HepG2 (cell line): ENCODE data around the gene C2CD2. TPM values are rescaled to one million over a fixed set of nuclear protein-coding genes. Genes with fewer than 3 reads are reported as not detected.

ENCODE experiments used
- ATAC-seq: fragments of 200-7000 bp; cut with Tn5 transposase; 3 replicates; pipeline ENCODE4 v1.9.1; 2020; ENCODE audit warnings: mild to moderate bottlenecking, moderate library complexity
- BruUV-seq: library from RNA; stranded (reverse); fragments of 400-500 nt; replicated peaks from 2 replicates; lab custom pipeline; 2021; lab: Mats Ljungman, UMichigan
- CTCF ChIA-PET: fragments of 300-600 bp; formaldehyde crosslinking; extraction: SDS; loops from one replicate; lab custom pipeline; 2021; ENCODE audit warnings: low total read pairs, inconsistent platforms, low intra/inter-chr PET ratio; lab: Yijun Ruan, JAX
- POLR2A ChIA-PET: fragments of 350-600 bp; sonication (Branson Sonifier 250); formaldehyde crosslinking; loops from one replicate; lab custom pipeline; 2020; ENCODE audit warnings: antibody characterized with exemption, inconsistent platforms; lab: Yijun Ruan, JAX
- DNase-seq: peaks from one replicate; pipeline ENCODE4 v3.0.0-alpha.2; 2015; ENCODE audit warnings: low spot score
- FAIRE-seq: peaks from 3 replicates; lab custom pipeline; 2011; peaks lifted over from hg19 to GRCh38; lab: Jason Lieb, UNC
- H2AFZ ChIP-seq: one replicate; pipeline ENCODE4 v1.6.1; 2011; ENCODE audit warnings: low read length, inconsistent platforms
- H3K27ac ChIP-seq: fragments of 300-600 bp; 3 replicates; pipeline ENCODE4 v1.8.0; 2011; ENCODE audit warnings: mixed run types, mild to moderate bottlenecking, mixed read lengths, low read length, inconsistent platforms; ENCODE audit not compliant: insufficient read depth; ENCODE audit errors: extremely low read length
- H3K27me3 ChIP-seq, 2 experiments: fragments of 200-600 bp in 1 of 2; 2 replicates in 1 of 2; 3 replicates in 1 of 2; pipeline versions ENCODE4 v1.6.0 to v1.8.0; 2011; ENCODE audit warnings: low read length in 2 of 2, mild to moderate bottlenecking in 2 of 2, moderate library complexity in 2 of 2, inconsistent platforms in 1 of 2; ENCODE audit not compliant: insufficient read depth in 2 of 2, control insufficient read depth in 1 of 2
- H3K36me3 ChIP-seq, 2 experiments: fragments of 200-600 bp in 1 of 2; replicated peaks in 1 of 2; 2 replicates in 1 of 2; 3 replicates in 1 of 2; pipeline versions ENCODE4 v1.5.1 to v1.8.0; 2011; ENCODE audit warnings: low read length in 2 of 2, inconsistent platforms in 1 of 2; ENCODE audit not compliant: insufficient read depth in 2 of 2, control insufficient read depth in 1 of 2
- H3K4me1 ChIP-seq: 2 replicates; pipeline ENCODE4 v1.5.1; 2012; ENCODE audit warnings: low read length, inconsistent platforms; ENCODE audit not compliant: insufficient read depth
- H3K4me2 ChIP-seq: 2 replicates; pipeline ENCODE4 v1.6.0; 2011; ENCODE audit warnings: low read depth, low read length, inconsistent platforms
- H3K4me3 ChIP-seq, 3 experiments: fragments of 200-600 bp in 1 of 3; sonication (generic), shearing (Covaris generic) in 1 of 3; replicated peaks in 1 of 3; 2 replicates each; pipeline ENCODE4 v1.5.1; 2011 to 2016; ENCODE audit warnings: low read length in 3 of 3, inconsistent platforms in 2 of 3, low read depth in 2 of 3, mild to moderate bottlenecking in 2 of 3, control low read depth in 1 of 3, mixed read lengths in 1 of 3; ENCODE audit not compliant: insufficient read depth in 1 of 3
- H3K79me2 ChIP-seq: one replicate; pipeline ENCODE4 v1.6.1; 2011; ENCODE audit warnings: low read length, inconsistent platforms; ENCODE audit not compliant: insufficient read depth
- H3K9ac ChIP-seq: 2 replicates; pipeline ENCODE4 v1.6.0; 2011; ENCODE audit warnings: mild to moderate bottlenecking, low read depth, low read length, inconsistent platforms; ENCODE audit not compliant: insufficient read depth
- H3K9me3 ChIP-seq: 2 replicates; pipeline ENCODE4 v1.5.1; 2012; ENCODE audit warnings: mild to moderate bottlenecking, low read length
- H4K20me1 ChIP-seq: 2 replicates; pipeline ENCODE4 v1.6.0; 2011; ENCODE audit warnings: inconsistent platforms, mild to moderate bottlenecking, low read length, moderate library complexity; ENCODE audit not compliant: insufficient read depth
- ASH2L ChIP-seq: fragments of 300-600, 200-600 bp; sonication (generic); IDR thresholded peaks from 2 replicates; pipeline ENCODE4 v1.7.0; 2017; ENCODE audit warnings: low read depth, mild to moderate bottlenecking, moderate library complexity, mixed read lengths, low read length; ENCODE audit not compliant: insufficient read length
- BCL3 ChIP-seq: sonication (generic); formaldehyde crosslinking; IDR thresholded peaks from 2 replicates; pipeline ENCODE4 v1.5.1; 2020; ENCODE audit warnings: mild to moderate bottlenecking, missing genetic modification reagents, moderate library complexity
- BORCS8-MEF2B ChIP-seq: sonication (generic); formaldehyde crosslinking; IDR thresholded peaks from 2 replicates; pipeline ENCODE4 v1.8.0; 2022; ENCODE audit warnings: mild to moderate bottlenecking, missing genetic modification reagents
- BRD4 ChIP-seq: sonication (generic); formaldehyde crosslinking; IDR thresholded peaks from 2 replicates; pipeline ENCODE4 v1.4.0; 2020; ENCODE audit warnings: missing genetic modification reagents
- CHCHD3 ChIP-seq: sonication (generic); formaldehyde crosslinking; IDR thresholded peaks from 2 replicates; pipeline ENCODE4 v1.8.0; 2022; ENCODE audit warnings: mild to moderate bottlenecking, missing genetic modification reagents, moderate library complexity
- RORA ChIP-seq: sonication (generic); formaldehyde crosslinking; IDR thresholded peaks from 2 replicates; pipeline ENCODE4 v1.5.0; 2020; ENCODE audit warnings: mild to moderate bottlenecking, missing genetic modification reagents, moderate library complexity
- SATB2 ChIP-seq: sonication (generic); formaldehyde crosslinking; IDR thresholded peaks from 2 replicates; pipeline ENCODE4 v1.5.0; 2020; ENCODE audit warnings: missing genetic modification reagents
- TEF ChIP-seq: sonication (generic); formaldehyde crosslinking; IDR thresholded peaks from 2 replicates; pipeline ENCODE4 v1.5.0; 2020; ENCODE audit warnings: missing genetic modification reagents
- WIZ ChIP-seq: sonication (generic); formaldehyde crosslinking; IDR thresholded peaks from 2 replicates; pipeline ENCODE4 v1.5.1; 2020; ENCODE audit warnings: mild to moderate bottlenecking, missing genetic modification reagents
- ZBTB14 ChIP-seq: sonication (generic); formaldehyde crosslinking; IDR thresholded peaks from 2 replicates; pipeline ENCODE4 v1.4.0; 2020; ENCODE audit warnings: missing genetic modification reagents
- ZBTB3 ChIP-seq: sonication (generic); formaldehyde crosslinking; IDR thresholded peaks from 2 replicates; pipeline ENCODE4 v1.4.0; 2020; ENCODE audit warnings: low read depth, mild to moderate bottlenecking, moderate library complexity, missing genetic modification reagents, borderline replicate concordance
- ZNF451 ChIP-seq: sonication (generic); formaldehyde crosslinking; IDR thresholded peaks from 2 replicates; pipeline ENCODE4 v1.5.0; 2020; ENCODE audit warnings: mild to moderate bottlenecking, missing genetic modification reagents
- ZNF564 ChIP-seq: sonication (generic); formaldehyde crosslinking; IDR thresholded peaks from 2 replicates; pipeline ENCODE4 v1.8.1; 2023; ENCODE audit warnings: mild to moderate bottlenecking, missing genetic modification reagents
- ZNF782 ChIP-seq: sonication (generic); formaldehyde crosslinking; IDR thresholded peaks from 2 replicates; pipeline ENCODE4 v1.4.0; 2020; ENCODE audit warnings: missing genetic modification reagents, mild to moderate bottlenecking, borderline replicate concordance
- ZNF800 ChIP-seq: sonication (generic); formaldehyde crosslinking; IDR thresholded peaks from 2 replicates; pipeline ENCODE4 v1.4.0; 2020; ENCODE audit warnings: missing genetic modification reagents
- WGBS: methylation state at CpG from one replicate; pipeline ENCODE4 v1.1.6; 2017; ENCODE audit warnings: low lambda C conversion rate; 5-methylcytosine and 5-hydroxymethylcytosine counted together
- in situ Hi-C: cut with HindIII; loops from 2 replicates; pipeline ENCODE4 v1.10.0; 2017; ENCODE audit warnings: low pct_unique_long_range_greater_than_20kb; ENCODE audit not compliant: extremely low pct_ligation_motif_present
- intact Hi-C: fragments of 100-400 bp; cut with micrococcal nuclease; formaldehyde crosslinking; loops from one replicate; pipeline ENCODE4 v1.10.0; 2022; ENCODE audit not compliant: unreplicated experiment
- polyA plus RNA-seq, 8 experiments: library from polyadenylated mRNA; depleted of rRNA in 3 of 8; stranded (reverse) in 7 of 8; unstranded in 1 of 8; fragments of >200 nt; fragmentation: Illumina TruSeq in 4 of 8; extraction: Trizol in 4 of 8; gene quantifications; 2 replicates each; pipeline versions ENCODE4 v1.2.1 to v1.2.3, GENCODE V29; 2011 to 2016; ENCODE audit warnings: low read depth in 4 of 8, missing spikeins in 1 of 8, mixed read lengths in 1 of 8; ENCODE audit not compliant: insufficient read depth in 1 of 8
- total RNA-seq, 5 experiments: library from RNA; depleted of rRNA; stranded (reverse); fragments of >200 nt; fragmentation: Illumina TruSeq; extraction: Trizol; gene quantifications; 2 replicates each; pipeline ENCODE4 v1.2.3, GENCODE V29; 2016; ENCODE audit warnings: low read depth in 1 of 5
- TF ChIP-seq, protein P1 (sequence below): sonication (generic); formaldehyde crosslinking; IDR thresholded peaks from 2 replicates; pipeline ENCODE4 v1.8.0; 2022; ENCODE audit warnings: low read depth, missing genetic modification reagents
- TF ChIP-seq, protein P2 (sequence below): IDR thresholded peaks from 2 replicates; pipeline ENCODE4 v1.6.1; 2012; ENCODE audit warnings: inconsistent platforms

The C2CD2 gene
- total and polyA plus RNA-seq, 2 of the 13 experiments (the other 11 are each of a cell fraction or from before 2014, with no cell fraction given): 12.5 to 19.7 TPM

DNA sequence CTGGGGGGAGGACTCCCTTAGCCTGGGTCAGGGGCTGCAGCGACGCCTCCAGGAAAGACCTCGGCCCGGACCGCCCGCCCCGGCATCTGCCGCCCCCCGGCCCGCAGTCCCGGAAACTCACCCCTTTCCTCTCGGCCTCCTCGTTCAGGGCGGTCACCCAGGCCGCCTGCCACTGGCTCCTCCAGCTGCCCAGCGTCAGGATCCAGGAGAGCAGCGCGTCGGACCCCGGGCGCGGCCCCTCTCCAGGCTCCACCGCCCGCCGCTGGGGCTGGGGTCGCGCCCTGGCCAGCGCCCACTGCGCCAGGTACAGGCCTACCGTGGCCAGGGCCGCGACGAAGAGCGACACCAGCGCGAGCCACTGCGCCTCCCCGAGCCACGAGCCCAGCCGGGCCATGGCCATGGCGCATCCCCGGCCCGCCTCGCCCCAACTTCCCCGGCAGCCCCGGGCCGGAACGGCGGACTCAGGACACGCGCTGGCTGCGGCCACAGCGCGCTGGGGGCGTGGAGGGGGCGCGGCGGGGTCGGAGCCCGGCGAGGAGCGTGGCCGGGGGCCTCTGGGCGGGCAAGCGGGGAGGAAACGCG, 478 bp downstream of the C2CD2 start:
- ChIA-PET CTCF (no interaction called here), POLR2A (interaction anchor here (1.8 to 2.4 kb wide), 2 partner anchors 21 to 27 kb away, joined by 8 to 11 read pairs; no protein-coding TSS in a partner anchor)
- 0% methylated on average over 1 of the region's 67 CpGs for WGBS
- DNase-seq (no peak), ATAC-seq (peak; percentile 13), FAIRE-seq (no peak)
- Histone ChIP-seq H3K9me3 (no peaks in the 10 kb centered on the region), H3K27me3 (no peaks in the 10 kb centered on the region), H4K20me1 (no peaks in the 10 kb centered on the region), H3K4me3 (peak overlapping the region; percentile 54 to 75 (median 54)), H3K27ac (peak overlapping the region; percentile 48), H3K9ac (peak overlapping the region; percentile 72), H3K79me2 (peaks cover 24% of the 10 kb centered on the region), H3K4me2 (peak overlapping the region; percentile 91), H2AFZ (no peak overlapping the region), H3K36me3 (no peaks in the 10 kb centered on the region), H3K4me1 (peaks cover 76% of the 10 kb centered on the region)
- no TSS peak for BruUV-seq
- intact Hi-C loops: no loop called here
- in situ Hi-C loops: loop anchor here (10.0 kb wide), 1 partner anchor 161 kb away; no protein-coding TSS in a partner anchor
- TF ChIP-seq ZNF782: no peak
- no peak for TF ChIP-seq WIZ (CRISPR knock-in tag)
- peak; percentile 51; the same call in 1 of the 2 replicates for TF ChIP-seq CHCHD3 (CRISPR knock-in tag)
- TF ChIP-seq BRD4 (CRISPR knock-in tag): peak; percentile 77; the same call in 1 of the 2 replicates
- TF ChIP-seq RORA: no peak
- peak; percentile 31; the same call in 1 of the 2 replicates for TF ChIP-seq ZNF800 (CRISPR knock-in tag)
- no peak for TF ChIP-seq TEF (CRISPR knock-in tag)
- TF ChIP-seq ZBTB3 (CRISPR knock-in tag): no peak
- TF ChIP-seq ZNF564: no peak; the same call in none of the 2 replicates
- peak; percentile 61 for TF ChIP-seq ZBTB14 (CRISPR knock-in tag)
- TF ChIP-seq, protein P1, sequence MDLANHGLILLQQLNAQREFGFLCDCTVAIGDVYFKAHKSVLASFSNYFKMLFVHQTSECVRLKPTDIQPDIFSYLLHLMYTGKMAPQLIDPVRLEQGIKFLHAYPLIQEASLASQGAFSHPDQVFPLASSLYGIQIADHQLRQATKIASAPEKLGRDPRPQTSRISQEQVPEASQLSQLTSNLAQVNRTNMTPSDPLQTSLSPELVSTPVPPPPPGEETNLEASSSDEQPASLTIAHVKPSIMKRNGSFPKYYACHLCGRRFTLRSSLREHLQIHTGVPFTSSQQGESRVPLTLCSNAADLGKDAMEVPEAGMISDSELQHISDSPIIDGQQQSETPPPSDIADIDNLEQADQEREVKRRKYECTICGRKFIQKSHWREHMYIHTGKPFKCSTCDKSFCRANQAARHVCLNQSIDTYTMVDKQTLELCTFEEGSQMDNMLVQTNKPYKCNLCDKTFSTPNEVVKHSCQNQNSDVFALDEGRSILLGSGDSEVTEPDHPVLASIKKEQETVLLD (CRISPR knock-in tag): 0 out of 2 replicates have a peak, but pooled peaks have one; percentile 44
- no peak for TF ChIP-seq ZNF451 (CRISPR knock-in tag)
- TF ChIP-seq, protein P2, sequence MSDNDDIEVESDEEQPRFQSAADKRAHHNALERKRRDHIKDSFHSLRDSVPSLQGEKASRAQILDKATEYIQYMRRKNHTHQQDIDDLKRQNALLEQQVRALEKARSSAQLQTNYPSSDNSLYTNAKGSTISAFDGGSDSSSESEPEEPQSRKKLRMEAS: no peak
- 0 out of 2 replicates have a peak, but pooled peaks have one; percentile 62 for TF ChIP-seq BORCS8-MEF2B (CRISPR knock-in tag)
- TF ChIP-seq SATB2 (CRISPR knock-in tag): no peak
- no peak; the same call in 1 of the 2 replicates for TF ChIP-seq BCL3 (CRISPR knock-in tag)
- TF ChIP-seq ASH2L: no peak
